Neural progenitor cell (in vitro differentiated cells): ENCODE data around the gene EP400. TPM values are rescaled to one million over a fixed set of nuclear protein-coding genes. Genes with fewer than 3 reads are reported as not detected.

Experiments
- DNase-seq: peaks from one replicate; pipeline ENCODE4 v3.0.0-alpha.2; 2016; ENCODE audit warnings: low spot score
- H2AFZ ChIP-seq: fragments of 200-600 bp; sonication (generic); replicated peaks from 2 replicates; pipeline ENCODE4 v1.6.1; 2016; ENCODE audit warnings: antibody characterized with exemption
- H3F3A ChIP-seq: fragments of 200-600 bp; sonication (generic); 2 replicates; pipeline ENCODE4 v1.6.1; 2016; ENCODE audit warnings: antibody characterized with exemption, low read depth
- H3K27ac ChIP-seq: fragments of 200-600 bp; sonication (generic); 2 replicates; pipeline ENCODE4 v1.5.1; 2016; ENCODE audit warnings: mild to moderate bottlenecking
- H3K27me3 ChIP-seq: fragments of 200-600 bp; sonication (generic); 2 replicates; pipeline ENCODE4 v1.6.1; 2016; ENCODE audit warnings: mild to moderate bottlenecking, moderate library complexity
- H3K36me3 ChIP-seq: fragments of 200-600 bp; sonication (generic); 2 replicates; pipeline ENCODE4 v1.5.1; 2016
- H3K4me1 ChIP-seq: fragments of 200-600 bp; sonication (generic); 2 replicates; pipeline ENCODE4 v1.6.1; 2016; ENCODE audit warnings: mixed run types
- H3K4me2 ChIP-seq: fragments of 200-600 bp; sonication (generic); 2 replicates; pipeline ENCODE4 v1.6.1; 2016
- H3K4me3 ChIP-seq: fragments of 200-600 bp; sonication (generic); 2 replicates; pipeline ENCODE4 v1.5.1; 2016
- H3K79me2 ChIP-seq: fragments of 200-600 bp; sonication (generic); 2 replicates; pipeline ENCODE4 v1.6.1; 2016; ENCODE audit warnings: low read depth
- H3K9ac ChIP-seq: fragments of 200-600 bp; sonication (generic); 2 replicates; pipeline ENCODE4 v1.6.1; 2016
- H3K9me3 ChIP-seq: fragments of 200-600 bp; sonication (generic); 2 replicates; pipeline ENCODE4 v1.5.1; 2016; ENCODE audit warnings: low read depth
- H4K20me1 ChIP-seq: fragments of 200-600 bp; sonication (generic); 2 replicates; pipeline ENCODE4 v1.6.1; 2016; ENCODE audit warnings: low read depth
- H3K27ac Mint-ChIP-seq: 3 replicates; pipeline ENCODE4 v1.8.0; 2021; ENCODE audit warnings: mixed read lengths
- H3K27me3 Mint-ChIP-seq: 2 replicates; pipeline ENCODE4 v1.8.0; 2022; ENCODE audit warnings: low read depth, mild to moderate bottlenecking, inconsistent platforms, moderate library complexity, mixed read lengths; ENCODE audit not compliant: insufficient read depth
- H3K36me3 Mint-ChIP-seq: 3 replicates; pipeline ENCODE4 v1.8.0; 2021; ENCODE audit warnings: mixed read lengths
- H3K4me1 Mint-ChIP-seq: 3 replicates; pipeline ENCODE4 v1.8.0; 2021; ENCODE audit warnings: mixed read lengths
- H3K4me3 Mint-ChIP-seq: 3 replicates; pipeline ENCODE4 v1.8.0; 2021; ENCODE audit warnings: mild to moderate bottlenecking, moderate library complexity, mixed read lengths
- H3K9me3 Mint-ChIP-seq: 3 replicates; pipeline ENCODE4 v1.8.0; 2020; ENCODE audit warnings: mixed read lengths
- EZH2 ChIP-seq: fragments of 200-600 bp; sonication (generic); IDR thresholded peaks from 2 replicates; pipeline ENCODE4 v1.6.1; 2017; ENCODE audit warnings: antibody characterized with exemption, mild to moderate bottlenecking, moderate library complexity
- EZH2phosphoT487 ChIP-seq: fragments of 200-600 bp; sonication (generic); IDR thresholded peaks from 2 replicates; pipeline ENCODE4 v1.6.1; 2017; ENCODE audit warnings: antibody characterized with exemption
- total RNA-seq: library from RNA; depleted of rRNA; stranded (reverse); fragments of >200 nt; gene quantifications from 2 replicates; pipeline ENCODE4 v1.2.3, GENCODE V29; 2015; ENCODE audit warnings: low replicate concordance
- TF ChIP-seq, protein P1 (sequence below): fragments of 200-600 bp; sonication (generic); IDR thresholded peaks from 2 replicates; pipeline ENCODE4 v1.5.1; 2017; ENCODE audit warnings: antibody characterized with exemption, mild to moderate bottlenecking

The EP400 gene
- total RNA-seq, 1 donor from 2014 or later = 16.3 TPM

DNA sequence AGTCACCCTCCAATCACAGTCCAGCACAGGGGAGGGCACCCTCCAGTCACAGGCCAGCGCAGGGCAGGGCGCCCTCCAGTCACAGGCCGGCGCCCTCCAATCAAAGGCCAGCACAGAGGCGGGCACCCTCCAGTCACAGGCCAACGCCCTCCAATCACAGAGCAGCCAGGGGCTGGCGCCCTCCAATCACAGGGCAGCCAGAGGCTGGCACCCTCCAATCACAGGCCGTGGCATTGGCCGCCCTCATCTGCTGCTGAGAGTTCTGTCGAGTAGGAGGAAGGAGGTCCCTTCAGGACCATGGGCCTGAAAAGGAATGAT lies 167.8 kb downstream of the EP400 start:
- Mint-ChIP-seq H3K27ac (no peak overlapping the region), H3K4me1 (no peaks in the 10 kb centered on the region), H3K27me3 (no peaks in the 10 kb centered on the region), H3K36me3 (peaks cover 2% of the 10 kb centered on the region), H3K4me3 (no peak overlapping the region), H3K9me3 (no peaks in the 10 kb centered on the region)
- no peak overlapping the region for H3K4me3 ChIP-seq
- no peaks in the 10 kb centered on the region for H3K27me3 ChIP-seq
- TF ChIP-seq EZH2 (no peak), EZH2phosphoT487 (no peak)
- TF ChIP-seq, protein P1, sequence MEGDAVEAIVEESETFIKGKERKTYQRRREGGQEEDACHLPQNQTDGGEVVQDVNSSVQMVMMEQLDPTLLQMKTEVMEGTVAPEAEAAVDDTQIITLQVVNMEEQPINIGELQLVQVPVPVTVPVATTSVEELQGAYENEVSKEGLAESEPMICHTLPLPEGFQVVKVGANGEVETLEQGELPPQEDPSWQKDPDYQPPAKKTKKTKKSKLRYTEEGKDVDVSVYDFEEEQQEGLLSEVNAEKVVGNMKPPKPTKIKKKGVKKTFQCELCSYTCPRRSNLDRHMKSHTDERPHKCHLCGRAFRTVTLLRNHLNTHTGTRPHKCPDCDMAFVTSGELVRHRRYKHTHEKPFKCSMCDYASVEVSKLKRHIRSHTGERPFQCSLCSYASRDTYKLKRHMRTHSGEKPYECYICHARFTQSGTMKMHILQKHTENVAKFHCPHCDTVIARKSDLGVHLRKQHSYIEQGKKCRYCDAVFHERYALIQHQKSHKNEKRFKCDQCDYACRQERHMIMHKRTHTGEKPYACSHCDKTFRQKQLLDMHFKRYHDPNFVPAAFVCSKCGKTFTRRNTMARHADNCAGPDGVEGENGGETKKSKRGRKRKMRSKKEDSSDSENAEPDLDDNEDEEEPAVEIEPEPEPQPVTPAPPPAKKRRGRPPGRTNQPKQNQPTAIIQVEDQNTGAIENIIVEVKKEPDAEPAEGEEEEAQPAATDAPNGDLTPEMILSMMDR = no peak
- H4K20me1 ChIP-seq = no peaks in the 10 kb centered on the region
- no peaks in the 10 kb centered on the region for H3K9me3 ChIP-seq
- H2AFZ ChIP-seq = no peak overlapping the region
- H3K4me1 ChIP-seq = no peaks in the 10 kb centered on the region
- H3K36me3 ChIP-seq = no peaks in the 10 kb centered on the region
- no peak overlapping the region for H3K4me2 ChIP-seq
- no peak overlapping the region for H3K27ac ChIP-seq
- DNase-seq = no peak
- H3K79me2 ChIP-seq = no peaks in the 10 kb centered on the region
- H3K9ac ChIP-seq = no peak overlapping the region
- no peaks in the 10 kb centered on the region for H3F3A ChIP-seq

DNA sequence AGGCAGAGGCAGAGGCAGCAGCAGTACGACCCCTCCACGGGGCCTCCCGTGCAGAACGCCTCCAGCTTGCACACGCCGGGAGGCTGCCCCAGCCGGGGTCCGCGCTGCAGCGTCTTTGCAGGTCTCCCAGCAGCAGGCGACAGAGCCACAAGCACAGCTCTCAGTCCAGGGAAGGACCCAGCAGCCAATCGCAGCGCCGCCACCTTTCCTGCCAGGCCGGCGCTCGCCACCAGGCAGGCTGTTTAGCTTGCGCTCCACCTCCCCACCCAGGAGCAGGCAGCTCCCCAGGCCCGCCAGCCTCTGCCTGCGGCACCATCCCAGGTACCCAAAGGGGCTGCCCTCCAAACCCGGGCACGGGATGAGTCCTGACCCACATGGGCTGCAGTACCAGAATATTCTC lies 169.1 kb downstream of the EP400 start:
- Histone ChIP-seq H4K20me1 (no peaks in the 10 kb centered on the region), H3K4me1 (no peaks in the 10 kb centered on the region), H3K79me2 (no peaks in the 10 kb centered on the region), H3K4me2 (no peak overlapping the region), H2AFZ (no peak overlapping the region), H3K36me3 (no peaks in the 10 kb centered on the region), H3K4me3 (no peak overlapping the region), H3K9me3 (no peaks in the 10 kb centered on the region), H3F3A (no peaks in the 10 kb centered on the region), H3K27me3 (no peaks in the 10 kb centered on the region), H3K9ac (no peak overlapping the region), H3K27ac (no peak overlapping the region)
- Mint-ChIP-seq H3K36me3 (peaks cover 3% of the 10 kb centered on the region), H3K27ac (no peak overlapping the region), H3K4me1 (no peaks in the 10 kb centered on the region), H3K27me3 (no peaks in the 10 kb centered on the region), H3K9me3 (no peaks in the 10 kb centered on the region), H3K4me3 (no peak overlapping the region)
- no peak for TF ChIP-seq EZH2
- TF ChIP-seq, protein P1 = no peak
- TF ChIP-seq EZH2phosphoT487 = no peak
- DNase-seq = no peak

DNA sequence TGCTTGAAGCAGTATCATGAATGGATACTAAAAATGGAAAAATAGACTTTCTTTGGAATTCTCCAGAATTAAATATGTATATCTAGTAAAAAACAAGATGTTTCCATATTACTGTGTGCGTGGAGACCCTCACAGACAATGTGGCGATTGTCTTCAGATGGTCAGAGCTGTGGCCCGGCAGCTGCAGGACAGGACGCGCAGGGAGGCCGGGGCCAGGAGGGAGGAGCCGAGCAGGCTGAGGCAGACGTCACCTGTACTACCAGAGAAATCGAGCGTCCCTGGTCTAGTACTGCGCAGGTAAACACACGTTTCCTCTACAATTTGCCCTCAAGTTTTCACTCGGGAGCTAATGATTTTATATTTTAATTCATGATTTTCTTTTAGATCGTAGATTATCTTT lies 171.5 kb downstream of the EP400 start:
- Histone ChIP-seq H3K9me3 (no peaks in the 10 kb centered on the region), H4K20me1 (no peaks in the 10 kb centered on the region), H3K4me3 (no peak overlapping the region), H3K4me1 (no peaks in the 10 kb centered on the region), H3K27me3 (no peaks in the 10 kb centered on the region), H3K9ac (no peak overlapping the region), H3K79me2 (no peaks in the 10 kb centered on the region), H3K4me2 (no peak overlapping the region), H3F3A (no peaks in the 10 kb centered on the region), H3K27ac (no peak overlapping the region), H3K36me3 (no peaks in the 10 kb centered on the region), H2AFZ (no peak overlapping the region)
- no peak for DNase-seq
- no peaks in the 10 kb centered on the region for H3K9me3 Mint-ChIP-seq
- H3K4me1 Mint-ChIP-seq = no peaks in the 10 kb centered on the region
- no peak overlapping the region for H3K27ac Mint-ChIP-seq
- peaks cover 19% of the 10 kb centered on the region for H3K36me3 Mint-ChIP-seq
- TF ChIP-seq EZH2phosphoT487 = no peak
- TF ChIP-seq, protein P1 = no peak
- TF ChIP-seq EZH2 = no peak
- H3K27me3 Mint-ChIP-seq = peaks cover 2% of the 10 kb centered on the region
- H3K4me3 Mint-ChIP-seq = no peak overlapping the region
